ENCODE results near the gene HOXC12.

The HOXC12 gene

GRCh38 chr12:53973236-53974042, 18.7 kb downstream of the HOXC12 start:
- DNase-seq: no peak

- no peak for DNase-seq
Measured at GRCh38 chr12:53974084-53975063, 19.7 kb downstream of the HOXC12 start, which contains the start of gene HOTAIR. Gene HOTAIR, minus strand, starts transcription at chr12:53974954.

DNA sequence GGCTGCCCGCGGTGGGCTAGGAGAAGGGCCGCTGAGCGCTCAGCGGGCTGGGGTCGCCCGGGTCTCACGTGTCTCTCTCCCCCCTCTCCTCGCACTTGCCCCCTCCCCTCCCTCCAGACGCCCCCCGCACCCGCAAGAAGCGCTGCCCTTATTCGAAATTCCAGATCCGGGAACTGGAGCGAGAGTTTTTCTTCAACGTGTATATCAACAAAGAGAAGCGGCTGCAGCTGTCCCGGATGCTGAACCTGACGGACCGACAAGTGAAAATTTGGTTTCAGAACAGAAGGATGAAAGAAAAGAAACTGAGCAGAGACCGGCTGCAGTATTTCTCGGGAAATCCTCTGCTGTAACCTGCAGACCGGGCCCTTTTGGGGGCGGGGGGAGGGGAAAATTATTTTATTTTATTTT, 20.4 kb downstream of the HOXC12 start:
- no peak for DNase-seq

GRCh38 chr12:53975479-53976152, 20.9 kb downstream of the HOXC12 start:
- no peak for DNase-seq

- no peak for DNase-seq
Measured at GRCh38 chr12:53976172-53976822, 21.6 kb downstream of the HOXC12 start.

- no peak for DNase-seq
Measured at GRCh38 chr12:53976823-53977595, 22.3 kb downstream of the HOXC12 start.

DNA sequence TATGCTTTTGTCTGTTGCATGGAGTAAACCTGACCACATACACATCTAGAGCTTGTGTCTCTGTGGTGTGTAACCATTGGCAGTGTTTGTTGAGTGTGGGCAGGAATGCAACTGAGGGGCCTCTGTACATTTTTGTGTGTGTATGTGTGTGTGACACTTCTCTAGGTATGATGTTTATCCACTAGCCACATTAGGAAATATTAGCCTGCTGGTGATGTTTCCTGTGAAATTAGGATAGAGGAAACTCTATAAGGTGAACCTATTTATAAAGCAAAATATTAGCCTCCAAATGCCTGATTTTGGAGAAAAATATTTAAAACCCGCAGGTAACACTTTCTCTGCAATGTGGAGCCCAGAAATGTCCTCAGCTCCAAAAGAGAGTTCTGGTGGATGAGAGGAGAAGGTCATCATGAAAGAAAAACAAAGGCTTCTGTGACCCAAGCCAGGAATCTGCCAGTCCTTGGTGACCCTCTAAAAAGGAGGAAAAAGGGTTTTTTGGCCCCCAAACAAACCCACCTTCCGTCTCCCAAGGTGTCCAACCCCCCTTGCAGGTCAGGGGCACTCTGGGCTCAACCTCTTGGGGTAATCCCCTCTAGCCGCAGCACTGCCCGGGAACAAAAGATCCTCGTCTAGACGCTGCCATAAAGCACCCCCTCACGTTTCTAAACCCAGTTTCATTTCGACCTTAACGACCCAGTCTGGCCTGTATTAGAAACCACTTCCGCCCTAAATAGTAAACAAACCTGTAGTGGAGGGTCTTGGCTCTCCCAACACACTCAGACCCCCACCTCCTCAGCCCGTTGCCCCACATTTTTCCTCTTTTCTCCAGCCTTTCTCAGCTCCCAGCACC, 23.1 kb downstream of the HOXC12 start:
- DNase-seq: no peak

- no peak for DNase-seq
Measured at GRCh38 chr12:53978477-53979356, 24.0 kb downstream of the HOXC12 start.

DNA sequence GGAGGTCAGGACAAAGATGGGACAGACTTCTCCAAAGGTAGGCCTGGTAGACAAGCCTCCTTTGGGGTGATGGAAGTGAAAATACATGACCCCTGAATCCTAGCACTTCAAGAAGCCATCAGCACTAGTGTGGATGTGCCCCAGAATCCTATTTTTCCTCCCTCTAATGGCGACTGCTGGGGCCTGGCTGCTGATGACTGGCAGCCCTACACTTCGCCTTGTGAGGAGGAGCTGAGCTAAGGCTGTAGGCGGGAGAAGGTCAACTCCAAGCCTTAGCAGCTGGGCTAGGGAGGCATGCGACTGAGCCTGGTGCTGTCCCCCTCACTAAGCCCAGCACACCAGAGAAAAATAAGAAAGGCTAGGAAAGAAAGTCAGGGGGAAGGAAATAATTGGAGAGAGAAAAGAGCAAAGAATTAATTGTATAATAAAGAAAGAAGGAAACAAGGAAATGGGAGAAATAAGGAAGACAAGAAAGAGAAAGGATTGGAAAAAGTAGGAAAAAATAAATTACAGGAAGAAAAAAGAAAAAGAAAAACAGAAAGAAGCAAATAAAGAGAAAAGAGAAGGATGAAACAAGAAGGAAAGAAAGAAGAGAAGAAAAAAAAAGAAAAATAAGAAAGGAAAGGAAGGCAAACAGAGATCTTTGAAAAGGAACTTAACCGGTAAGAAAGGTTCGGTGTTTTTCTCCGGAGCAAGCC, 25.6 kb downstream of the HOXC12 start:
- DNase-seq: no peak

GRCh38 chr12:53980802-53981496, 26.2 kb downstream of the HOXC12 start:
- DNase-seq: no peak

DNA sequence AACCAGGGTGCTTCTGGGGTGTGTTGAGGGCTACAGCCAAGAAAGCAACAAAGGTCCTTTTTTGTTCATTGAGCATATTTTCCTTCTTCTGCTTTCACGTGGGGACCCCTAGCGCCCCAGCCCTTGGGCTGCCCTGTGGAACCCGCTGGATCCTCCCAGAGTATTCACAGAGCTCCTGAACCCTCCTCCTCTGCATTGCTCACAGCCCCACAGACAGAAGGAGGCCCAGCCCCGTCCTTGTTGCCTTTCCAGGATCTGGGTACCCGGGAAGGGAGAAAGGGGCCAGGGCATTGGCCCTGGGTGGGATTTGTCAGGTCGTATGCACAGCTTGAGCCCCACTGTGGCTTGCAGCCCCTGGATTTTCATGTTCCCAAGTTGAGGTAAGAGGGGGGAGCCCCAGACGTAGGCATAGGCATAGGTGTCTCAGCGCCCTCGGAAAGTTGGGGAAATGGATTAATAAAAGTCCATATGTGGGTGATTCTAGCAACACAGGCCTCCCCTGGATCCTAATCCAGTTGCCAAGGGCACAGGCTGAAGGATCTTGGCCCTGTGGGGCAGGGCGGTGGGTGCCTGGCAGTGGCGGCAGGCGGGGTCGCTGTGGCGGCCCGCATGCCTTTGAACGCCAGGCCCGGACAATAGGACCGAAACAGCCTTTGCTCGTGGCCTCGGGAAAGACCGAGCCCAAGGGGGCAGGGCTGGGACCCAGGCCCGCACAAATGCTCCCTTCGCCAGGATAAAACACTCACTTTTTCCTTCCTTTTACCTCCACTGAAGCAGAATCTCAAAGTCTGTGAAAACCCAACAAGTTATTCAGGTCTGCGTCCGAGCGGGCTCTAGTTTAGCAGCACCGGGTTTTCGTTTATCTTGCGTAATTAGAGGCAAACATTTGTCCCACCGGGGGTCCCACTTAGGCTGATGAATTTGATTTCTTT, 27.2 kb downstream of the HOXC12 start:
- DNase-seq: no peak

- no peak for DNase-seq
Measured at GRCh38 chr12:53982648-53983567, 28.2 kb downstream of the HOXC12 start.

GRCh38 chr12:53983568-53983949, 28.9 kb downstream of the HOXC12 start:
- no peak for DNase-seq

GRCh38 chr12:53983950-53984572, 29.4 kb downstream of the HOXC12 start:
- DNase-seq: no peak

- peak; percentile 54 for DNase-seq
Measured at GRCh38 chr12:53984901-53985691, 30.4 kb downstream of the HOXC12 start, which contains the start of gene HOXC10. Gene HOXC10, plus strand, starts transcription at chr12:53985146. Its CDS starts 114 bp downstream, at chr12:53985260.

Measured in NCI-H2081 treated with DMSO at 0.1 percent for 48 hours (cell line).